Activated CD8-positive, alpha-beta memory T cell treated with anti-CD3 and anti-CD28 coated beads, Interleukin-2, amount 50 U/mL, for 1 hour (primary cell): Measurements from ENCODE around the gene ZNF726.
"Not testable (repeated sequence)": the region's sequence is repeated elsewhere in the genome, so short reads cannot be mapped to it uniquely, and the experiment has no call there.

Source experiments
- DNase-seq: peaks from one replicate; pipeline ENCODE4 v3.0.0-alpha.2; 2020; ENCODE audit errors: extremely low read depth

ZNF726 gene

DNA sequence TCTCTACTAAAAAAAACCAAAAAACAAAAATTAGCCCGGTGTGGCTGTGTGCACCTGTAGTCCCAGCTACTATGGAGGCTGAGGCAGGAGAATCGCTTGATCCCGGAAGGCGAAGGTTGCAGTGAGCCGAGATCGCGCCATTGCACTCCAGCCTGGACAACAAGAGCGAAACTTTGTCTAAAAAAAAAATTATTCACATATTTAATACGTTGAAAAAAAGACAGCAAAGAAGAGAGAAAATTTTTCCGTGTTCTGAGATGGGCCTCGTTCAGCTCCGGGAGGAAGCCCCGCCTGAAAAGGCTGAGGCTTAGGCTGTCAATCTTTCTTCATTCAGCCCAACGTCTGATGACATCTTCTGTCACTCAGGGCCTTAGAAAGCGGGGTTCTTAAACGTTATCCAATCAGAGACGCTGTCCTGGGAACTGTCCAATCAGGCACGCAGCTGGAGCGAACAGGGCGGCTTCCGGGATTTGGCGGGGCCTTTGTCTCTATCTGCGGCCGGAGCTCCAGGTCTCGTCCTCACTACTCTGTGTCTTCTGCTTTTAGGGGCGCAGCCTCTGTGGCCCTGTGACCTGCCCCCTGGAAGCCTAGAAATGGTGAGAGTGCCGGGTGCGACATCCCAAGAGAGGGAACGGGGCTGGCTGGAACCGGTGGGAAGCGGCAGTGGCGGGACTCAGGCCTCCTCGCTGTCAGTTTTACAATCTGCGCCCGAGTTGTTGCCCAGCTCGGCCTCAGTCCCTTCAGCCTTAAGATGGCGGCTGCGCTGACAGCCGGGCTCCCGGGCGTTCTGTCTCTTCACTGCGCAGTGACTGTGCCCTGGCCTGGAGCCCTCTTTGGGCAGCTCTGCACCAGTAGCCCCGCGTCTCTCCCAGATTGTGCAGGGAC, at the start of gene ZNF726:
Gene ZNF726, plus strand, starts transcription at position 485 of the 885 bp plus-strand sequence. Its CDS starts 109 bp downstream, at position 594.
- DNase-seq: peak; percentile 68

DNA sequence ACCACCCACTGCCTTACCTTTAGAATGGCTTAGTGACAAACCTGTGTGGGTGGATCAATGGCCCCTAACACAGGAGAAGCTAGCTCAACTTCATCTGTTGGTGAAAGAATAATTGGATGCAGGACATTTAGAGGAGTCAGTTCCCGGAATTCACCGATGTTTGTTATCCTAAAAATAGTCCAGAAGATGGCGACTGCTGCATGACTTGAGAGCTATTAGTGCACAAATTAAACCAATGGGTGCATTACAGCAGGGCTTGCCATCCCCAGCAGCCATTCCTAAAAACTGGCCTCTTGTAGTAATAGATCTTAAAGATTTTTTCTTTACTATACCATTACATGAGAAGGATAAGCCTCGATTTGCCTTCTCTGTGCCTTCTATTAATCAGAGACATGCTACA, 46.8 kb upstream of the ZNF726 start:
- no peak for DNase-seq

GRCh38 chr19:23868630-23869029, 46.1 kb upstream of the ZNF726 start:
- DNase-seq: no peak

- no peak for DNase-seq
Observed at GRCh38 chr19:23872282-23872919, 42.3 kb upstream of the ZNF726 start.

DNA sequence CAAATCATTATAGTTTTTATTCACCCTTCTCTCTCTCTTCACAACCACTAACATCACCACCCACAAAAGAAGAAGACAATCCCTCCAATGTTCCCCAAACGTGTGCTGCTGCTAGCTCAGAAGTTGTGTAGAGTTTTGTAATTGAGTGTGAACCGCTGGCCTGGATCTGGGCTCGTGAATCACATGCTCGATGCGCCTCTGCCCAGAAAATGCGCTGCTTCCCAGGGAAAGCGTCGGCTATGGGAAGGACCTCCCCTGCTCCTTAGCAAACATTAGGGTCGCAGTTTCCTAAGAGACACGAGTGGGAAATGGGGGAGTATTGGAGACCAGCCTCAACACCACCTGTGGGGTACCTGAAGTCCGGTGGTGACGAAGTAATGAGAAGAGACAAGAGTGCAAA, 38.4 kb upstream of the ZNF726 start:
- DNase-seq: no peak

GRCh38 chr19:23876756-23877155, 37.9 kb upstream of the ZNF726 start:
- not testable (repeated sequence) for DNase-seq

- no peak for DNase-seq
Observed at GRCh38 chr19:23882493-23882892, 32.2 kb upstream of the ZNF726 start.

DNA sequence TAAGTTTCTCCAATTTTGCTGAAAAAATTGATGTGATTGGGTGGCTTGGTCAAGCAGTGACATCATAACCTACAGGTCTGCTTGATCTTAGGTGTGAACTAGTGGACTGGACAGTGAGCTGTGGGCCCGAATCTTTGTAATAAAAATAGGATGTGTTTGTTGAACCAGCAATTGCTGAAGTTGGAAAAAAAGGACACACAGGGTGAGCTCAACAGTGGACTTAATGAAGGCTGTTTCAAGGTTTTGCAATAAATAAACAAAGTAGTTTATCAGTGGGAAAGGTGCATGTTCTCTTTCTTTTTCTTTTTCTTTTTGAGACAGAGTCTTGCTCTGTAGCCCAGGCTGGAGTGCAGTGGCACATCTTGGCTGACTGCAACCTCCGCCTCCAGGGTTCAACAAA, 30.3 kb upstream of the ZNF726 start:
- DNase-seq: no peak

GRCh38 chr19:23887642-23888041, 27.0 kb upstream of the ZNF726 start:
- no peak for DNase-seq

- DNase-seq: not testable (repeated sequence)
Observed at GRCh38 chr19:23896096-23896495, 18.6 kb upstream of the ZNF726 start.

DNA sequence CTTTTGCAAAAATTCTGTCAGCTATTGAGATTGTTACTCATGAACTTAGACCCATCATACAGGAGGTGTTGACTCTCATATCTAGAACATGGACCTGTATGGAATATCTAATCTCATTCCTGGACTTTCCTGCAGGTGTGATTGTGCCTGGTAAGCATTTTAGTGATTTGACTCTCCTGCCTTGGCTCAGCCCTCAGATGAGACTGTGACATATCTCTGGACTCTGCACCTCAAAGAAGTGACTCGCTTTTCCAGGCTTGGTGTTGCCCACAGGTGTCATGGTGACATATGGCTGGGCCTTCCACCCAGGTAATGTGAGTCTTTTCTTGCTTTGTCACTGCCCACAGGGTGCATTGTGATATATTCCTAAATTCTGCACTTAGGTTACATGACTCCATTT, 17.8 kb upstream of the ZNF726 start:
- DNase-seq: no peak

DNA sequence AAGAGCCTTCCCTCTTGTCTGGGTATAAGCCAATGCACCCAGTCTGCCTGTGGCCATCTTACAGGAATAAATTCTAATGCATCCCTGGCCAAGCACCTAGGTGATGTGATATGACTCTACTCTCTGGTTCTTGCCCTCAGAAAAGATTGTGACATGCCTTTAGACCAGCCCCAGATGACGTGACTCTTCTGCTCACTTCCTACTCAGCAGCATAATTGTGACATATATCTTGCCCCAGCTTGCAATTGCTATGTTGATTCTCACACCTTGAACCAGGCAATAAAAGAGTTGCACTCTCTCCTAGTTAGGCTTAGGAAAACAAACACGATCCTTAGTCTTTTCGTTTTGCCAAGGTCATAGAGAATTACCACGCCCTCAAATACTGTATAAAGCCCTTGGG, 13.3 kb upstream of the ZNF726 start:
- no peak for DNase-seq

- DNase-seq: no peak
Observed at GRCh38 chr19:23904406-23904805, 10.3 kb upstream of the ZNF726 start.

- no peak for DNase-seq
Observed at GRCh38 chr19:23905771-23906170, 8.9 kb upstream of the ZNF726 start.

GRCh38 chr19:23906835-23907234, 7.9 kb upstream of the ZNF726 start:
- DNase-seq: no peak

DNA sequence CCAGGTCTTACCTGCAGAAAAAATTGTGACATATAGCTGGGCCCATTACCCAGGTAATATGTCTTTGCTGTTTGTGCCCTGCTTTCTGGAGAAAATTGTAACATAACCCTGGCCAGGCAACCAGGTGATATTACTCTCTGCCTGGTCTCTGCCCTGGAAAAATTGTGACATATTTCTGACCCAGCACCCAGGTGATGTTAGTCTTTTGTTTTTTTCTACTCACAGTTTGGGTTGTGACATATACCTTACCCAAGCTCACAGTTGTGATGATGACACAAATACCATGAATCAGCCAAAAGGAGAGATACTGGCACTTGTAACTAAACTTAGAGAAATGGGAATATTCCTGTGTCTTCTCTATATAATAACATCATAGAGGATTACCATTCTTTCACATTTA, 6.5 kb upstream of the ZNF726 start:
- DNase-seq: no peak

GRCh38 chr19:23909222-23909621, 5.5 kb upstream of the ZNF726 start:
- no peak for DNase-seq

DNA sequence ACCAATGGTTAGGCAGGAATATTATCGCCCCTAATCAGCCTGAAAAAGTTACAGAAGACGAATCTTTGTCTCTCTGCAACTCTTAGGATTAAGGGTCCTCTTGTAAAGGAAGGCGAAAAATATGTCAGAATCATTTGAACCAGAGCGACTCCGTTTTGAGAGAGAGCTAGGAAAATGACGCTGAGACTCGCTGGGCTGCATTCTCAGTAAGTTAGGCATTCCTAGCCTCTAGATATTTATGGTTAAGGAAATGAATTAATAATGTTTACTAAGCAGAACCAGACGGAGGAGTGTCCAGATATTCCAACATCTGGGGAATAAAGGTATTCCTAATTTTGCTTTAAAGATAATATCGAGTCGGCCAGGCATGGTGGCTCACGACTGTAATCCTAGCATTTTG, 755 bp upstream of the ZNF726 start:
- DNase-seq: no peak

DNA sequence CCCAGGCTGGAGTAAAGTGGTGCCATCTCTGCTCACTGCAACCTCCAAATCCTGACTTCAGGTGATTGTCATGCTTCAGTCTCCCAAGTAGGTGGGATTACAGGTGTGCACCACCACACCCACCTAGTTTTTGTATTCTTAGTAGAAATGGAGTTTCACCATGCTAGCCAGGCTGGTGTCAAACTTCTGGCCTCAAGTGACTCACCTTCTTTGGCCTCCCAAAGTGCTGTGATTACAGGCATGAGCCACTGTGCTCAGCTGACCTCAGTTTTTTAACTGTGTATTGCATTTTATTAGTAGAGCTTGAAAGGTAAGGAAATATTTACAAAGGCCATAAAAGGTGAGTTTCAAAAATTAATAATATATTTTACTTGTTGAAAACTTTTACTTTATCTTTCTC, 2.3 kb downstream of the ZNF726 start:
- no peak for DNase-seq

DNA sequence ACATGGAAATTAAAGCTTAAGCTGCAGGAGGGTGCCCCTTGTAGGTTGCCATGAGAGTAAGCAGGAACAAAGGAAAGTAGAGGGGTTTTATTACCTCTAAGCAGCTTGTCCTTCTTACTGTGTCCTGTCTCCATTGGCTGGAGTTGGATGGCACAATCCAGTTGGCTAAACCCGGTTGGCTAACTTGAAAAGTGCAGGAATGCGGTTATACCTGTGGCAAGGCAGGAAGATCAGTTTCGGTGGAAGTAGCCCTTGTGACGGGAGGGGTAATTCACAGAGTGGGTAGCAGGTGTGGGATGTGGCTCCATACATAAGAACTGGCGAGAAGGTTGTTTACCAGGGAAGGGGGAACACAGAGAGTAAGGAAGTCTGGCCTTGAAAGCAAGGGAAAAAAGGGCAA, 3.2 kb downstream of the ZNF726 start:
- DNase-seq: no peak

DNA sequence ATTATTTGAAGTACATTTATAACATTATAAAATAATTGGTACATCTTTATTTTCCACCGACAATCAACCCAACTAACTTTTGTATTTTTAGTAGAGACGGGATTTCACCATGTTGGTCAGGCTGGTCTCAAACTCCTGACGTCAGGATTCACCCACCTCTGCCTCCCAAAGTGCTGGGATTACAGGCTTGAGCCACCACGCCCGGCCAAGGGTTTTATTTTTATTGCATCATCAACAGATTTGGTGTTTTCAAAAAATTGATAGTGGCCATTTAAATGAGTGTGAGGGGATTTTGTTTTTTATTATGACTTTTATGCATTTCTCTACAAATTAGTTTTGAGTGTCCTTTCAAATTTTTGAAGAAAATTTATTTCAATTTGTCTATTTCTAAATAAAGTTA, 10.6 kb downstream of the ZNF726 start:
- no peak for DNase-seq

GRCh38 chr19:23932878-23933277, 18.2 kb downstream of the ZNF726 start:
- no peak for DNase-seq

DNA sequence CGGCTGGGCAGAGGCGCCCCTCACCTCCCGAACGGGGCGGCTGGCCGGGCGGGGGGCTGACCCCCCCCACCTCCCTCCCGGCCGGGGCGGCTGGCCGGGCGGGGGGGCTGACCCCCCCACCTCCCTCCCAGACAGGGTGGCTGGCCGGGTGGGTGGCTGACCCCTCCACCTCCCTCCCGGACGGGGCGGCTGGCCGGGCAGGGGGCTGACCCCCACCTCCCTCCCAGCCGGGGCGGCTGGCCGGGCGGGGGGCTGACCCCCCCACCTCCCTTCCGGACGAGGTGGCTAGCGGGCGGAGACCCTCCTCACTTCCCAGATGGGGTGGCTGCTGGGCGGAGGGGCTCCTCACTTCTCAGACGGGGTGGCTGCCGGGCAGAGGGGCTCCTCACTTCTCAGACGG, 22.3 kb downstream of the ZNF726 start:
- DNase-seq: not testable (repeated sequence)
